ENCODE measurements around the gene CLASRP. TPM values are rescaled to one million over a fixed set of nuclear protein-coding genes. Genes with fewer than 3 reads are reported as not detected.
A peak's percentile ranks its signal among the peaks of the same experiment; 100 is the strongest.

Gene CLASRP
- total and polyA plus RNA-seq, 5 donors = 34.3 to 36.8 (median 36.7) TPM

DNA sequence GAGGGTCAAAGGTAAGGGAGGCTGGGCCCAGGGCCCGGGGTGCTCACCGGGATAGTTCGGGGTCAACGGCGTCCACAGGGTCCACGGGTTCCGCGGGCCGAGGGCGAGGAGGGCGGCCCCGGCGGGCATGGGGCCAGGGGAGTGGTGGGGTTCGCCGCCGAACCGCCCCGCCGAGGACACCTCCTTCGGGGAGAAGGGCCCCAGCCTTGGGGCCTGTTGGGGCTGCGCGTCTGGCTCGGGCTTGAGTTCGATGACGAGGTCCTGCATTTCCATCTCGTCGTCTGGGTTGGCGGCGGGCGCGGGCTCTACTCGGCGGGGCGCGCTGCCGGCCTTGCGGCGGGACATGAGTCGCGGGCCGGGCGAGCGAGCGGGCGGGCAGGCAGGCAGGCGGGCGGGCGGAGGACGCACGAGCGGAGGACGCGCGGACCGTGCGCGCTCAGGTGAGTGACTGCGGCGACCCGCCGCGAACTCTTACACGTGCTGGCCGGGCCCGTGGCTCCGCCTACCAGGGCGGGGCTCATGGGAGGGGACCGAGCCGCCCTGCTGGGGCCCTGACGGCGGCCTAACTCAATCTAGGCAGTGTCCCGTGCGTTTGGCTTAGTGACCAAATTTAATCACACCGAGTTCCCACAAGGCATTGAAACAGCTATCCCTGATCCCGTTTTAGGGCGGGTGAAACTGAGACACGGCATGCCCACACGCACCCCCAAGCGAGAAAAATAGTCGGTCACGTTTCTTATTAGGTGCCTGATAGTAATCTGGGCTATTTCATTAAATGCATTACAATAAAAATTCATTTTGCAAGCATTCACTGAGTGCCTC is 37.4 kb downstream of the CLASRP start, which contains the start of gene ZNF296:
TSS of gene ZNF296 (minus strand) at position 450 of the 822 bp plus-strand sequence. CDS start at position 345, 105 bp downstream.
- H3K4me1 ChIP-seq (ENCODE audit: control insufficient read depth, insufficient read depth, low read length) = peaks cover 3% of the 10 kb centered on the region
- ATAC-seq (peak; percentile 54 to 70), DNase-seq (peak; percentile 75 to 90 (median 88))
- WGBS = 2% methylated on average over 81 of the region's 81 CpGs
- H3K27me3 ChIP-seq (ENCODE audit: control insufficient read depth, insufficient read depth) = no peaks in the 10 kb centered on the region
- H3K9me3 ChIP-seq (ENCODE audit: control insufficient read depth, low read length) = no peaks in the 10 kb centered on the region
- peak within 1 kb of the TSS; percentile 23 for H3K4me3 ChIP-seq (ENCODE audit: low read length)
- no peak within 1 kb of the TSS for H3K27ac ChIP-seq (ENCODE audit: low read length)
- intact Hi-C loops (cut with DNase I) = no loop called here

DNA sequence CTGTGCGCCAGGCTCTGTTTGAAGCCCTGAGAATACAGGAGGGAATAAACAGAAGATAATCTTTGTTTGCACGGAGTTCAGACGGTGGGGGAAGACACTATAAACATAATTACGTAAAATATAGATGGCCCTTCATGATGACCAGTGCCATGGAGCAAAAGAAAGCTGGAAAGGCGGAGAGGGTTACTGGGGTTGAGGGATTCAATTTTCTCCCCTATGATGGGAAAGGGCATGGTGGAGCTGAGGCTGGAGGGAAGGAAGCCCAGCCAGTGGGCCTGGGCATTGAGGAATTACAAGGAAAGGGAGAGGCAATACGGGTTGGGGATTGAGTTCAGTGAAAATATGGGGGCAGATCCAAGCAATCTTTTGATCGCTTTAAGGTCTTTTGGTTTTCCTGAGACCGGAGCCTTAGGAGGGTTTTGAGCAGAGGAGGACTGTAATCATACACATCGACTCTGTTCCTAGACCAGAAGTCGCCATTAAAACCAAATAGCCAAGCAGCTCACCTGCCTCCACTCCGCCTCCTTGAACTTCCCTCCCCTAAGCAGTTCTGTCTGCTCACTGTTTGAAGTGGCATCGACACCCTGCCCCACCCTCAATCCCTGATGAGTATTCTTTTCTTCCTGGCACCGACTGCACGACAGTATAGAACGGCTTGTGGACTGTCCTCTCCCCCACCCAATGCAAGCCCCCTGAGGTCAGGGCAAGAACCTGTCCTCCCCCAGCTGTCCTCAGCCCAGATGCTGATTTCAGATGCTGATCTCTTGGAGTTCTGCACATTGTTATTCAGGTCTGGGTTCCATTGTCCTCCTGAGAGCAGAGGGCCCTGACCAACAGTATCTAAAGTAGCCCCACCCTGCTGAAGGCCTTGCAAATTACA is 38.2 kb downstream of the CLASRP start:
- no peaks in the 10 kb centered on the region for H3K9me3 ChIP-seq (ENCODE audit: control insufficient read depth, low read length)
- no peak for ATAC-seq
- no peak overlapping the region for H3K27ac ChIP-seq (ENCODE audit: low read length)
- peak overlapping the region; percentile 23 for H3K4me3 ChIP-seq (ENCODE audit: low read length)
- 78% methylated on average over 15 of the region's 15 CpGs for WGBS
- H3K4me1 ChIP-seq (ENCODE audit: control insufficient read depth, insufficient read depth, low read length) = peaks cover 3% of the 10 kb centered on the region
- intact Hi-C loops (cut with DNase I) = no loop called here
- DNase-seq = peak in 1 of 3 donors; percentile 11
- H3K27me3 ChIP-seq (ENCODE audit: control insufficient read depth, insufficient read depth) = no peaks in the 10 kb centered on the region

- H3K27ac ChIP-seq (ENCODE audit: low read length) = no peak overlapping the region
- peak in 1 of 3 donors; percentile 7 for DNase-seq
- no peaks in the 10 kb centered on the region for H3K27me3 ChIP-seq (ENCODE audit: control insufficient read depth, insufficient read depth)
- 55% methylated on average over 10 of the region's 10 CpGs for WGBS
- H3K4me3 ChIP-seq (ENCODE audit: low read length) = peak overlapping the region; percentile 92
- ATAC-seq = peak in 1 of 2 donors; percentile 5
- H3K4me1 ChIP-seq (ENCODE audit: control insufficient read depth, insufficient read depth, low read length) = peaks cover 3% of the 10 kb centered on the region
- intact Hi-C loops (cut with DNase I) = no loop called here
- H3K9me3 ChIP-seq (ENCODE audit: control insufficient read depth, low read length) = no peaks in the 10 kb centered on the region
Observed at GRCh38 chr19:45078390-45079062, 39.7 kb downstream of the CLASRP start.

GRCh38 chr19:45079063-45079910 is 40.4 kb downstream of the CLASRP start, which contains the start of gene GEMIN7:
GEMIN7 (plus strand) TSS chr19:45079260; CDS start chr19:45090115, 10,855 bp downstream.
- intact Hi-C loops (cut with DNase I) = no loop called here
- ATAC-seq (peak; percentile 88 to 89), DNase-seq (peak; percentile 66 to 89 (median 89))
- Histone ChIP-seq H3K4me1 (ENCODE audit: control insufficient read depth, insufficient read depth, low read length) (peaks cover 3% of the 10 kb centered on the region), H3K27ac (ENCODE audit: low read length) (peak within 1 kb of the TSS; percentile 73), H3K27me3 (ENCODE audit: control insufficient read depth, insufficient read depth) (no peaks in the 10 kb centered on the region), H3K4me3 (ENCODE audit: low read length) (peak within 1 kb of the TSS; percentile 92), H3K9me3 (ENCODE audit: control insufficient read depth, low read length) (no peaks in the 10 kb centered on the region)
- WGBS = under 1% methylated on average over 61 of the region's 61 CpGs

GRCh38 chr19:45079911-45080370 is 41.1 kb downstream of the CLASRP start:
- intact Hi-C loops (cut with DNase I) = no loop called here
- no peak overlapping the region for H3K27ac ChIP-seq (ENCODE audit: low read length)
- peaks cover 3% of the 10 kb centered on the region for H3K4me1 ChIP-seq (ENCODE audit: control insufficient read depth, insufficient read depth, low read length)
- WGBS = 7% methylated on average over 6 of the region's 6 CpGs
- no peaks in the 10 kb centered on the region for H3K9me3 ChIP-seq (ENCODE audit: control insufficient read depth, low read length)
- no peak for ATAC-seq
- DNase-seq = no peak
- peak overlapping the region; percentile 92 for H3K4me3 ChIP-seq (ENCODE audit: low read length)
- no peaks in the 10 kb centered on the region for H3K27me3 ChIP-seq (ENCODE audit: control insufficient read depth, insufficient read depth)

DNA sequence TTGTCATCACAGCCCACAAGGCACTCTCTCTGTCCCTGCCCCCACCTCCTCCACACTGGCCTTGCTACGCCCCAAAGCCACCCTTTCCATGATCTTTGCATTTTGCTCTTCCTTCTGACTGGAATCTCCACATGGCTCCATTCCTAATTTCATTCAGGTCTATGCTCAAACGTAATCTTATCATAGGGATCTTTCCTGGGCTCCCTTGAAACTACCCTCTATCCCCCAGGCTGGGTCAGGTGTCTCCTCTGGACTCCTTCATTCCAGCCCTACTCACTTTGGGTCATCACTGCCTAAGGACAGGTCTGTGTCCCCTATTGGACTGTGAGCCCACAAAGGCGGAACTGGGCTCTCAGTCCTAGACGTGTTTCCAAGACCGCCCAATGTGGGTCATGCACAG is 43.3 kb downstream of the CLASRP start:
- Histone ChIP-seq H3K4me3 (ENCODE audit: low read length) (no peak overlapping the region), H3K27ac (ENCODE audit: low read length) (no peak overlapping the region), H3K4me1 (ENCODE audit: control insufficient read depth, insufficient read depth, low read length) (peaks cover 3% of the 10 kb centered on the region), H3K27me3 (ENCODE audit: control insufficient read depth, insufficient read depth) (no peaks in the 10 kb centered on the region), H3K9me3 (ENCODE audit: control insufficient read depth, low read length) (no peaks in the 10 kb centered on the region)
- WGBS = 84% methylated on average over 5 of the region's 5 CpGs
- DNase-seq (no peak), ATAC-seq (no peak)
- intact Hi-C loops (cut with DNase I) = no loop called here

DNA sequence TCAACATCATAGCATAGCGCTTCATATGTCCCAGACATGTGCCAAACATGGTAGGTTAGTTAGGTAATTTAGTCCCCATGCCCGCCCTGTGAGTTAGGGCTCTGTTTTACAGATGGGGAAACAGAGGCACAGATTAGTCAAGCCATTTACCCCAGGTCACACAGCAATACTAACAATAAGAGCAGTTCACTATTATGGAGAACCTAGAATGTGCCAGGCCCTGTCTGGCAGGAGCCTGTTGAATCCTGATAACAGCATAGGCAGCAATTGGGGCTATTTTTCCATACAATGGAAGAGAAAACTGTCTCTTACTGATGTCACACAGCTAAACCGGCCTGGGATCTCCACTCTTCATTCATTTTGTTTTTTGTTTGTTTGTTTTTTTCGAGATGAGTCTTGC is 47.6 kb downstream of the CLASRP start:
- ATAC-seq (no peak), DNase-seq (no peak)
- intact Hi-C loops (cut with DNase I) = no loop called here
- H3K4me3 ChIP-seq (ENCODE audit: low read length) = no peak overlapping the region
- H3K4me1 ChIP-seq (ENCODE audit: control insufficient read depth, insufficient read depth, low read length) = no peaks in the 10 kb centered on the region
- H3K9me3 ChIP-seq (ENCODE audit: control insufficient read depth, low read length) = no peaks in the 10 kb centered on the region
- H3K27me3 ChIP-seq (ENCODE audit: control insufficient read depth, insufficient read depth) = no peaks in the 10 kb centered on the region
- WGBS = 92% methylated on average over 4 of the region's 4 CpGs
- no peak overlapping the region for H3K27ac ChIP-seq (ENCODE audit: low read length)

- no peaks in the 10 kb centered on the region for H3K9me3 ChIP-seq (ENCODE audit: control insufficient read depth, low read length)
- intact Hi-C loops (cut with DNase I) = no loop called here
- no peak overlapping the region for H3K4me3 ChIP-seq (ENCODE audit: low read length)
- WGBS = 67% methylated on average over 11 of the region's 11 CpGs
- no peak overlapping the region for H3K27ac ChIP-seq (ENCODE audit: low read length)
- ATAC-seq (no peak), DNase-seq (peak in 1 of 3 donors; percentile 57)
- no peaks in the 10 kb centered on the region for H3K27me3 ChIP-seq (ENCODE audit: control insufficient read depth, insufficient read depth)
- no peaks in the 10 kb centered on the region for H3K4me1 ChIP-seq (ENCODE audit: control insufficient read depth, insufficient read depth, low read length)
Observed at GRCh38 chr19:45087531-45087930, 48.7 kb downstream of the CLASRP start.

DNA sequence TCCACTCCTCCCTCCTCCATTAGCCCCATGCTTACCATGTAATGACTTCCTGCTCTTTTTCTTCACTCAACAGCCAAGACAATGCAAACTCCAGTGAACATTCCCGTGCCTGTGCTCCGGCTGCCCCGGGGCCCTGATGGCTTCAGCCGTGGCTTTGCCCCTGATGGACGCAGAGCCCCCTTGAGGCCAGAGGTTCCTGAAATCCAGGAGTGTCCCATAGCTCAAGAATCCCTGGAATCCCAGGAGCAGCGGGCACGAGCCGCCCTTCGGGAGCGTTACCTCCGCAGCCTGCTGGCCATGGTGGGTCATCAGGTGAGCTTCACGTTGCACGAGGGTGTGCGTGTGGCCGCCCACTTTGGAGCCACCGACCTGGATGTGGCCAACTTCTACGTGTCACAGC is 51.2 kb downstream of the CLASRP start:
- DNase-seq (no peak), ATAC-seq (no peak)
- Histone ChIP-seq H3K9me3 (ENCODE audit: control insufficient read depth, low read length) (no peaks in the 10 kb centered on the region), H3K4me3 (ENCODE audit: low read length) (no peak overlapping the region), H3K27me3 (ENCODE audit: control insufficient read depth, insufficient read depth) (no peaks in the 10 kb centered on the region), H3K4me1 (ENCODE audit: control insufficient read depth, insufficient read depth, low read length) (peaks cover 4% of the 10 kb centered on the region), H3K27ac (ENCODE audit: low read length) (no peak overlapping the region)
- intact Hi-C loops (cut with DNase I) = no loop called here
- 92% methylated on average over 17 of the region's 17 CpGs for WGBS

- Histone ChIP-seq H3K9me3 (ENCODE audit: control insufficient read depth, low read length) (no peaks in the 10 kb centered on the region), H3K27ac (ENCODE audit: low read length) (no peak overlapping the region), H3K27me3 (ENCODE audit: control insufficient read depth, insufficient read depth) (no peaks in the 10 kb centered on the region), H3K4me1 (ENCODE audit: control insufficient read depth, insufficient read depth, low read length) (peaks cover 4% of the 10 kb centered on the region), H3K4me3 (ENCODE audit: low read length) (no peak overlapping the region)
- 35% methylated on average over 5 of the region's 5 CpGs for WGBS
- DNase-seq (no peak), ATAC-seq (no peak)
- intact Hi-C loops (cut with DNase I) = no loop called here
Observed at GRCh38 chr19:45090606-45091005, 51.8 kb downstream of the CLASRP start.

Data from right cardiac atrium (tissue), 5 donors.